NCI-H187 (cell line): Measurements from ENCODE around the gene ARMH4.
A peak's percentile ranks its signal among the peaks of the same experiment; 100 is the strongest.

Experiments used
- DNase-seq, 2 experiments: peaks; one replicate each; lab custom pipeline; 2025; lab: John Stamatoyannopoulos, UW

Gene ARMH4

DNA sequence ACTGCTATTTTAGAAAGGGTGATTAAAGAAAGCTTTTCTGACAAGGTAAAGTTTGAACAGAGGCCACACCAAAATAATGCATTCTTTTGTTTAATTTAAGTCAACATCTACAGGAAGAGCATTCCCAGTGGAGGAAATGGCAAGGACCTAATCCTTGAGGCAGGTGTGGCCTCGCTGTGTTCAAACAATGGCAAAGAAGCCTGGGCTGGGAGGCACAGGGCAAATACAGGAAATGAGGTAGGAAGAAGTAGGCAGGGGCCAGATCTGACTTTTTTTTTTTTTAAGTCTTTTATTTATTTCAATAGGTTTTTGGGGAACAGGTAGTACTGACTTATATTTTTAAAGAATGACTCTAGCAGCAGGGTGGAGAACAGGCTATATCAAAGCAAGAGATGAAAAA, 53.5 kb downstream of the ARMH4 start:
- no peak for DNase-seq

GRCh38 chr14:58096731-58097130, 55.3 kb downstream of the ARMH4 start:
- no peak for DNase-seq

DNA sequence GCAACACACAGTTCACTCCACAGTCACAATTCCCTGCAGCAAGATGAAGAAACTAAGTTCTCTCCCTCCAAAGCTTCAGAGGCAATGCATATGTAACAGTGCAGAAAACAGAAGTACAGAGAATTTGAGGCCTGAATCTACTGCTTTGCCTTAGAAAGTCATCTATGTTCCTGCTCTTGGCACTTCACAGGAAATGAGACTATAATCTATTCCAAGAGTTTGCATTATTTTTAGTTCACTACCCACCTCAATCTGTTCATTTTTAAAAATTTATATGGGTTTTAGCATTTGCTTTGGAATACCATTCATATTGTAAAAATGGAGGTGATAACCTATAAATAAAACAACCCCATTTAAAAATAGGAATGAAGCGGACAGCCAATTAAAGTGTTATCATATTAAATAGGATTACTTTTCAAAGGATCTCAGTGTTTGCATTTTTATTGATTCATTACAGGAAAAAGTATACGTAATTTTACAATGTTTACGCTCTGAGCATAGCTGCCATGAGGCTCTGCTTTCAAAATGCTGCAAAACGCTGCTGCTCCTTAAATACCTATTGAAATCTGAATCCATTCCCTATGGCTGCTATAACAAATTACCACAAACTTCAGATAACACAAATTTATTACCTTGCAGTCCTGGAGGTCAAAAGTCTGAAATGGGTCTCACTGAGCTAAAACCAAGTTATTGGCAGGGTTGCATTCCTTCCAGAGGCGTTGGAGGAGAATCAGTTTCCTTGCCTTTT, 60.0 kb downstream of the ARMH4 start:
- DNase-seq: no peak

GRCh38 chr14:58089612-58090011, 62.4 kb downstream of the ARMH4 start:
- no peak for DNase-seq

DNA sequence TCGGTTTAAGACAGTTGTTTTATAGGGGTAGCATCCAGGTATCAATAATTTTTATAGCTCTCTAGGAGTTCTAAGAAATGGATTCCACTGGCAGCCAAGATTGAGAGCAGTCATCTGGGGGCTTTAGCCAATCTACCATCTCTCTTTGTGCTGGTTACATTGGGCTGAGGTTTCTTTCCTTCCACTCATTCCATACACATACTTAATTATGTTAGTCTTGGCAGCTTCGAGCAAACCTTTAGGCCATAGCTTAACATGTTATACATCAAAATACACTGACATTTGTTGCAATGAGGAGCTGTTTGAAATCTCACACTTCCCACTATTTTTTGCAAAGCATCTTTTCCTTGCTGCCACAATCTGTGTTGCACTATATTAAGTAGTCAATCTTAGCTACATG, 63.1 kb downstream of the ARMH4 start:
- no peak for DNase-seq

DNA sequence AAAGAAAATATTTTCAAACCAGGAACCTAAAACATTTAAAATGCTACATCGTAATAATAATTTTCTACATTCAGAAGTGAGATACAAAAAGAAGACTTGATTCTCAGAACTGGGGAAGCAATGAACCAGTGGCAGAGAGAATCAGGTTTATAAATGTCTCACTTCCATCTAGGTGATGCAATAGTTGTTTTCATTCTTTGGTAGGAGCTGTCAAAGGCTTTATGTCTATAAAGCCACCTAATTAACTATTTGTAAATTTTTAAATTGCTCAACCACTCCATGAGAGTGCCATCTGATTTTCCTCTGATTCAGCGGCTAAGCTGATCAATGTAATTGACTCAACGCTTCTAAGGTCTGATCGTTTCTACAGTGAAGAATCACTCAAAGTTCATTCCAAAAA, 66.1 kb downstream of the ARMH4 start:
- no peak for DNase-seq

DNA sequence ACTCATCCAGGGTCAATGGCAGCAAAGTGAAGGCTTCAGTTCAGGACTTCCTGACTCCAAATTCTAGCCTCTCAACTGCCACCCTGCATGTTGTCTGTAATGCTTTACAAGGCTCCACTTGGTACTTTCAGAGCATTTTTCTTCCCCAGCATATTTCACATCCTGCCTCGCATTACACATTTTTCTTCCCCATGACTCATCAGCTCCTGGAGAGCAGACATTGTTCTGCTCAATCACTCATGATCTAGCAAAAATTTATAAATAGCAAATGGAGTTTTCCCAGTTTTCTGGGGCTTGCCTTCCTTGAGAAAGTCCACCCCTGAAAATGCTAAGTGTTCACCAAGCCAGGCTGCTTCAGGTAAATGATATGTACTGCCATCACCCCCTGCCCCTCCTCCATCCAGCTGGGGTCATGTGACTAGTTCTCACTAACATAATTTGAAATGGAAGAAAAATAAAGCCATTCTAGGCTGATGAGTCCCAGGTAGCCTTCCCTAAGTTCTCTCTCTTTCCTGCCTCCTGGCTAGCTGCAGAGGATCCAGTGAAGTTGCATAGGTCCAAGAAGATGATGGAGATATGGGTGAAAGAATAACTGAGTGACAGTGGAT, 69.4 kb downstream of the ARMH4 start:
- no peak for DNase-seq

DNA sequence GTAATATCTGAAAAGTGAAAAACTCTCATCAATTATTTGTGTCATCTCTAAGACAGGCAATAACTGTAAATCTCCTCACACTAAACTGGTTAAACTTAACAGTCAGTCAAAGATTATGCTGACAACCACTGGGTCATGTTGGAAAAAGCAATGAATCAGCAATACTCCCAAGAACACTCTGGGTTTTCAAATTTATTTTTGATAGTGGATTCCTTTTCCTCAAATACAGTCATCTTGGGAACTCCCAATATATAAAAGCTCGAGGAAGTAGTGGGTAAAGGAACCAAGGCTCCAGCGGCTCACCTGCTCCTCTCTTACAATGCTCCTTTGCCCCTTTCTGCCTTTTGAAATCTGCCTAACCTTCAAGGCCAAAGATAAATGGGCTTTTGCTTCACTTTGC, 70.0 kb downstream of the ARMH4 start:
- DNase-seq: no peak

- DNase-seq: no peak
Observed at GRCh38 chr14:58078471-58078870, 73.5 kb downstream of the ARMH4 start.

DNA sequence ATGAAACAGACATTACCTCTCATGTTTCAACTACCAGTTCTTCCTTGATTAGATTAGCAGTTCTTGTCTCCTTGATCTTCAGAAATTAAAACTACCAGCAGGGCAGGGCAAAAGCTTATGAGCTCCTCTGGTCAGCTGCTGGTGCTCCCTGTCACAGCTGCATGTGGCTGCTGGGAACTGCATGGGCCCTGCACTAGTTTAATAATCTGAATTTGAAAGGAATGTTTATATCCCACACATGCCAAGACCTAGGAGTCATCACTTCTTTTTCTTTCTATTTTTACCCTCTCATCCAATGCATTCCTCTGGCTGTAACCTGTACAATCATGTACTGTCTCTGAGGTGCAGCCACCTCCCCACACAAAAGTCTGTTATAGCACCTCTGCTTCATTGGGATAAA, 73.9 kb downstream of the ARMH4 start:
- DNase-seq: no peak

GRCh38 chr14:58077621-58078020, 74.4 kb downstream of the ARMH4 start:
- DNase-seq: no peak

DNA sequence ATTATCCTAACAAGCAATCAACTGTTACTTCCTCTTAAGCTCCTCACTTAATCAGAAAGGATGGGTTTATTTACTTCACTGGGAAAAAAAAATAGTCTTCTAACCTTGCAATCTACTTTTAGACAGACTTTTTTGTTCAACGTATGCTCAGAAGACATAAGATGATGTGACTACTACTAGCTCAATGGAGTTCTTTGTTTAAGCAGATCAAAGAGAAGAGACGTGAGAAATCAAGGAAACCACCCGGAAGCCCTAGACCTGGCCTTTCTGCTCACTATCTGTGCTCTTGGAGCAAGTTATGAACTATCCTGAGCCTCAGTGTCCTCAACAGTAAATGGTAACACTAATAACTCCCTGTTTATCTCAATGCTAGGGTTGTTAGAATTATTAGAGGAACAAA, 78.5 kb downstream of the ARMH4 start:
- DNase-seq: no peak

DNA sequence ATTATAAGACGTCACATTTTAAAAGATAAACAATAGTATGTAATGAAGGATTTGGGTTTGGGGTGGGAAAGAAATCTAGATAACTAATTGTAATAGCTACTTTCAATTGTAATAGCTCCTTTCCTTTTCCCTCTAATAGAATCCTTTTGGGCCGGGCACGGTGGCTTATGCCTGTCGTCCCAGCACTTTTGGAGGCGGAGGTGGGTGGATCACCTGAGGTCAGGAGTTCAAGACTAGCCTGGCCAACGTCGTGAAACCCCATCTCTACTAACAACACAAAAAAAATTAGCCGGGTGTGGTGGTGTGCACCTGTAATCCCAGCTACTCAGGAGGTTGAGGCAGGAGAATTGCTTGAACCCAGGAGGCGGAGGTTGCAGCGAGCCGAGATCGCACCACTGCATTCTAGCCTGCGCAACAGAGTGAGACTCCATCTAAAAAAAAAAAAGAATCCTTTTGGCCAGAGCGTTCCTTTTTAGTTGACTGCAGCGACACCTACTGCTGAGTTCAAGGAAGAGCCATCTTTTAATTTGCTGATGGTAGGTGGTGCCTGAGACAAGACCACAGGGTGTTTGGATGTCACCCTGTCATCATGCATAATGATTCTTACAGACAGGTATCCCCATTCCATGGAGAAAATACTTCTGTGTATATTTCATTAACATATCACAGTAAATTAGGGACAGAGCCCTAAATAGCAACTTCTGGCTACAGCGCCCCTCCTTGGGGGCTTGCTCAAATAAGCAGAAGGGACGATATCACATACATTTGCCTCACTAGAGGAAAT, 79.5 kb downstream of the ARMH4 start:
- DNase-seq: peak; percentile 17 to 68

DNA sequence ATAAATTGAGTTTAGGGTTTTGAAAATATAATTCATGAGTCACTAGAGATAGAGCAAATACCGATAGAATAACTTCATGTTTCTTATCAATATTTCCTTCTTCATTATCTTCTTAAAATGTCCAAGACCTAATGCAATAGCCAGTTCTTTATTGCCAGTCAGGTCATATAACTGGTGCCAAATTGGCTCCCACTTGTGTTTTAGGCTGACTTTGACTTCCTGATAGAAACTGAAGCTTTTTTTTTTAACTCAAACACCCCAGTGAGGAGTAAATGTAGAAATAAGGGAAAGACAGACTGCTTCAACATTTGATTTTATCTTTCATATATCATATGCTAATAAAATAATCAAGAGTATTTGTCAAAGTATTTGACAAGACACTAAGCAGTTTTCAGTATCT, 80.7 kb downstream of the ARMH4 start:
- no peak for DNase-seq

- no peak for DNase-seq
Observed at GRCh38 chr14:58068306-58068705, 83.7 kb downstream of the ARMH4 start.

DNA sequence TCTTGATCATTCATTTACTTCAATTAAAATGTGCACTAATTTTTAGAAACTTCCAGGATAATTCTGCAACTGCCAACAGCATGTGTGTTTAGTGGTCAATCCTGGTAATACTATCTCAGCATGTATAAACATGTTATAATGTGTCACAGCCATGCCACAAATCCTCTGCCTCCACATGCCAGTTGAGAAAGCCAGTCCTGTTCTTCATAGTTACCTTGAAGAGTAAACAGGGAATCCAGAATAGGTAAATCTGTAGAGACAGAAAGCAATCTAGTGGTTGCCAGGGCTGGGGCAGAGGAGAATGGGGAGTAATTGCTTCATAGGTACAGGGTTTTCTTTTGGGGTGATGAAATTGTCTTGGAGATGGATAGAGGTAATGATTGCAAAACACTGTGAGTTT, 85.9 kb downstream of the ARMH4 start:
- no peak for DNase-seq

DNA sequence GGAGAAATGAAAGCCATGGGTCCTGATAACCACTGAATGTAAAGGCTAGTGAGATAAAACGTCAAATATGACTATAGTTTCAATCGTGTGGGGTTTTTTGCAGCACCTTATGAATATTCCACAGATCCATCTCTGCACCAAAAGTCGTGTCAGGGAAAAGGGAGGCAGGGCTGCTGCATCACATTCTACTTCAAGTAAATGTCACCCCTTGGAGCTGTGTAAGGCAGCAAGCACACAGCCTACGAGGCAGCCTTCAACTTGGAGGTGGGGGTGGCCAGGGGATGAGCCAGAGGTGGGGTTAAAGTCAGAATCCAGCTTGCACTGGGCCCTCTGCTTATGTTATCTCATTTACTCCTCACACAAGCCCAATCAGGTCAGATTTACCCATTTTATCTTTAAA, 90.4 kb downstream of the ARMH4 start:
- no peak for DNase-seq

GRCh38 chr14:58060898-58061297, 91.1 kb downstream of the ARMH4 start:
- no peak for DNase-seq

GRCh38 chr14:58060077-58060476, 91.9 kb downstream of the ARMH4 start:
- no peak for DNase-seq

GRCh38 chr14:58059126-58059525, 92.9 kb downstream of the ARMH4 start:
- DNase-seq: no peak

DNA sequence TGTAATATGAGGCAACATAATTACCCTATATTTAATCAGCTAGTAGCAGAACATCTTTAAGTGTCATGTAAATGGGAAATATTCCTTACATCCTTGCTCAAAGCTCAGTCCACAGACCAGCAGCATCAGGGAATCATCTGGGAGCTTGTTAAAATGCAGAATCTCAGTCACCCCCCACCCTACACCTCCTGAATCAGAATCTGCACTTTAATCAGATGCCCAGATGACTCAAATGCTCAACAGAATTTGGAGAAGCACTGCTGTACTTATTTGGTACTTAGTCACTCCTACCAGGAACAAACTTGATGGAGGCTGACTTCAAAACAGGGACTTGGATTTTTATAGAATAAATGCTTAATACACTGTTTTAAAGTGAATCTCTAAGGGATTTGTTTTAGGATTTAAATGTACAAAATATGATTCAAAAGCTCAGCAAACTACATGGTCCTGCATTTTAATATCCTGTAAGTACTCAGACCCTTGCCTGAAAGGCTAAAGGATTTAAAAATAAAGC, 96.5 kb downstream of the ARMH4 start:
- DNase-seq: no peak

DNA sequence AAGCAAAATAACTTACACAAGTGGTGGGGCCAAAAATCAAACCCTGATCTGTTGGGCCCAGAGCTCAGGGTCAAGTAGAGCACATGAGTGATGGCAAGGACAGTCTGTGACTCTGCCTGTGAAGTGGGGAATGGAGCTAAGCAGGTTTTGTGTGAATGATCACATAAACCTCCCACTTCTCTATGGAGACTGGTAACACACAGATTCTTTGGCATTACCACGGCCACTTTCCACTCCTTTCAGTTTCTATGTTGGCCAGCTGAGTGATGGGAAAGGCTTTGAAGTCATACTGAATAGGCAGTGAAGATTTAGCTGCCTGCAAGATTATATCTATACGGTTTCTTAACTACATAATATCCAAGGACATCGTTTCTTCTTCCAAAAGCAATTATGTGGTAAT, 97.9 kb downstream of the ARMH4 start:
- no peak for DNase-seq

GRCh38 chr14:58048219-58048618, 103.8 kb downstream of the ARMH4 start:
- DNase-seq: no peak
